ENCODE data around the gene SETBP1. TPM values are rescaled to one million over a fixed set of nuclear protein-coding genes. Genes with fewer than 3 reads are reported as not detected.

The SETBP1 gene
- total RNA-seq, 1 experiment from 2014 or later: 0.23 TPM

DNA sequence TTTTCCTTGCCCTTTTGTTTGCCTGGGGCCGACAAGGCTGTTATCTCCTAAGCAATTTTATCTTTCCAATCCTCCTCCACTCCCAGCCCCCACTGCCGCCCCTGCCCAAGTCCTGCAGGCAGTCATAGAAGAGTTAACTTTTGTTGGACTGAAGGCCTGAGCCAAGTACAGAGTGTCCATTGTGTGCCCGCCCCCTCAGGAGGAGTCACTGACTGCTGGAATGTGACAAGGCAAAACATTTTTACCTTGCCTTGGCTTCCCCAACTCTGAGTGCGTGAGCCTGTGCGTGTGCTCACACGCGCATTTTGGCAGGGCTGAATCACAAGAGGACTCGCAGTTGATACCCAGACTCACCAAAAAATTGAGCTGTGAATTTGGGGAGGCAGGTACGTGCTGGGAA lies 16.2 kb downstream of the SETBP1 start:
- no peaks in the 10 kb centered on the region for H3K9me3 ChIP-seq (ENCODE audit: control insufficient read depth, insufficient read depth, low read depth, low read length)
- no peaks in the 10 kb centered on the region for H3K36me3 ChIP-seq (ENCODE audit: control insufficient read depth, insufficient read depth, low read length)
- intact Hi-C loops (cut with micrococcal nuclease; ENCODE audit: unreplicated experiment): no loop called here
- BruUV-seq (replicated peaks): no TSS peak
- H3K4me3 ChIP-seq (ENCODE audit: low read depth in 2 of 2, low read length in 2 of 2): no peak overlapping the region
- H3K4me1 ChIP-seq (ENCODE audit: control insufficient read depth, insufficient read depth, low read length): no peaks in the 10 kb centered on the region
- DNase-seq (ENCODE audit: low read depth, low spot score): no peak
- no peak overlapping the region for H3K27ac ChIP-seq (ENCODE audit: low read length)
- no peak for TF ChIP-seq POLR2AphosphoS5 (IDR thresholded peaks at IDR 0.05; ENCODE audit: low read depth, low read length)
- TF ChIP-seq, protein P1, sequence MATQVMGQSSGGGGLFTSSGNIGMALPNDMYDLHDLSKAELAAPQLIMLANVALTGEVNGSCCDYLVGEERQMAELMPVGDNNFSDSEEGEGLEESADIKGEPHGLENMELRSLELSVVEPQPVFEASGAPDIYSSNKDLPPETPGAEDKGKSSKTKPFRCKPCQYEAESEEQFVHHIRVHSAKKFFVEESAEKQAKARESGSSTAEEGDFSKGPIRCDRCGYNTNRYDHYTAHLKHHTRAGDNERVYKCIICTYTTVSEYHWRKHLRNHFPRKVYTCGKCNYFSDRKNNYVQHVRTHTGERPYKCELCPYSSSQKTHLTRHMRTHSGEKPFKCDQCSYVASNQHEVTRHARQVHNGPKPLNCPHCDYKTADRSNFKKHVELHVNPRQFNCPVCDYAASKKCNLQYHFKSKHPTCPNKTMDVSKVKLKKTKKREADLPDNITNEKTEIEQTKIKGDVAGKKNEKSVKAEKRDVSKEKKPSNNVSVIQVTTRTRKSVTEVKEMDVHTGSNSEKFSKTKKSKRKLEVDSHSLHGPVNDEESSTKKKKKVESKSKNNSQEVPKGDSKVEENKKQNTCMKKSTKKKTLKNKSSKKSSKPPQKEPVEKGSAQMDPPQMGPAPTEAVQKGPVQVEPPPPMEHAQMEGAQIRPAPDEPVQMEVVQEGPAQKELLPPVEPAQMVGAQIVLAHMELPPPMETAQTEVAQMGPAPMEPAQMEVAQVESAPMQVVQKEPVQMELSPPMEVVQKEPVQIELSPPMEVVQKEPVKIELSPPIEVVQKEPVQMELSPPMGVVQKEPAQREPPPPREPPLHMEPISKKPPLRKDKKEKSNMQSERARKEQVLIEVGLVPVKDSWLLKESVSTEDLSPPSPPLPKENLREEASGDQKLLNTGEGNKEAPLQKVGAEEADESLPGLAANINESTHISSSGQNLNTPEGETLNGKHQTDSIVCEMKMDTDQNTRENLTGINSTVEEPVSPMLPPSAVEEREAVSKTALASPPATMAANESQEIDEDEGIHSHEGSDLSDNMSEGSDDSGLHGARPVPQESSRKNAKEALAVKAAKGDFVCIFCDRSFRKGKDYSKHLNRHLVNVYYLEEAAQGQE (IDR thresholded peaks at IDR 0.05; ENCODE audit: insufficient read depth in 1 of 2, low read depth in 2 of 2, low read length in 1 of 2): no peak
- TF ChIP-seq, protein P2, sequence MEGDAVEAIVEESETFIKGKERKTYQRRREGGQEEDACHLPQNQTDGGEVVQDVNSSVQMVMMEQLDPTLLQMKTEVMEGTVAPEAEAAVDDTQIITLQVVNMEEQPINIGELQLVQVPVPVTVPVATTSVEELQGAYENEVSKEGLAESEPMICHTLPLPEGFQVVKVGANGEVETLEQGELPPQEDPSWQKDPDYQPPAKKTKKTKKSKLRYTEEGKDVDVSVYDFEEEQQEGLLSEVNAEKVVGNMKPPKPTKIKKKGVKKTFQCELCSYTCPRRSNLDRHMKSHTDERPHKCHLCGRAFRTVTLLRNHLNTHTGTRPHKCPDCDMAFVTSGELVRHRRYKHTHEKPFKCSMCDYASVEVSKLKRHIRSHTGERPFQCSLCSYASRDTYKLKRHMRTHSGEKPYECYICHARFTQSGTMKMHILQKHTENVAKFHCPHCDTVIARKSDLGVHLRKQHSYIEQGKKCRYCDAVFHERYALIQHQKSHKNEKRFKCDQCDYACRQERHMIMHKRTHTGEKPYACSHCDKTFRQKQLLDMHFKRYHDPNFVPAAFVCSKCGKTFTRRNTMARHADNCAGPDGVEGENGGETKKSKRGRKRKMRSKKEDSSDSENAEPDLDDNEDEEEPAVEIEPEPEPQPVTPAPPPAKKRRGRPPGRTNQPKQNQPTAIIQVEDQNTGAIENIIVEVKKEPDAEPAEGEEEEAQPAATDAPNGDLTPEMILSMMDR (IDR thresholded peaks at IDR 0.05): no peak
- TF ChIP-seq SIN3A (IDR thresholded peaks at IDR 0.05; ENCODE audit: borderline replicate concordance, insufficient read depth, low read depth, low read length): no peak
- no peak for TF ChIP-seq TCF7L2 (IDR thresholded peaks at IDR 0.05; ENCODE audit: low read depth, low read length)
- ChIA-PET POLR2A (no interaction called here), CTCF (no interaction called here)
- ATAC-seq: no peak
- no peaks in the 10 kb centered on the region for H3K27me3 ChIP-seq (ENCODE audit: control insufficient read depth, insufficient read depth, low read length)
- in situ Hi-C loops (cut with HindIII; ENCODE audit: low pct_unique_long_range_greater_than_20kb, low sequenced_read_pairs): no loop called here

DNA sequence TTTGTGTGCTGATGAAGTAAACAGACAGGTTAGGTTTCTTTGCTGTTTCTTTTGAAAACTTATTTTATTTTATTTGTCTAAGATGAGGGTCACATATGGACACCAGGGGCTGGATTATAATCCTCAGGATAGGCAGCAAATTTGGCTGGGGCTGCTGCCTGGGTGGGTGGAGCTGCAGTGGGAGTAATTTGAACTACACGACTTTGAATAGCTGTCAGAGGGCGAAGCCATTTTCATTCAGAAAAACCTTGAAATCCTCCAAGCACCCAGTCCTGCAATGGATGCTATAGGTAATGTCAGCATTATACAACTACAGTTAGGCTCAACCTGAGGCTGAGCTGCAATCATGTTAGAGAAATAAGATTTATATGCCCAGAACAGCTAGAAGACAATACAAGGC lies 16.6 kb downstream of the SETBP1 start:
- H3K4me3 ChIP-seq (ENCODE audit: low read depth in 2 of 2, low read length in 2 of 2): no peak overlapping the region
- ChIA-PET POLR2A (no interaction called here), CTCF (no interaction called here)
- DNase-seq (ENCODE audit: low read depth, low spot score) (no peak), ATAC-seq (no peak)
- no TSS peak for BruUV-seq (replicated peaks)
- no peaks in the 10 kb centered on the region for H3K4me1 ChIP-seq (ENCODE audit: control insufficient read depth, insufficient read depth, low read length)
- H3K36me3 ChIP-seq (ENCODE audit: control insufficient read depth, insufficient read depth, low read length): no peaks in the 10 kb centered on the region
- TF ChIP-seq, protein P2 (IDR thresholded peaks at IDR 0.05): no peak
- TF ChIP-seq SIN3A (IDR thresholded peaks at IDR 0.05; ENCODE audit: borderline replicate concordance, insufficient read depth, low read depth, low read length) (no peak), TCF7L2 (IDR thresholded peaks at IDR 0.05; ENCODE audit: low read depth, low read length) (no peak), POLR2AphosphoS5 (IDR thresholded peaks at IDR 0.05; ENCODE audit: low read depth, low read length) (no peak)
- TF ChIP-seq, protein P1 (IDR thresholded peaks at IDR 0.05; ENCODE audit: insufficient read depth in 1 of 2, low read depth in 2 of 2, low read length in 1 of 2): no peak
- H3K27ac ChIP-seq (ENCODE audit: low read length): no peak overlapping the region
- in situ Hi-C loops (cut with HindIII; ENCODE audit: low pct_unique_long_range_greater_than_20kb, low sequenced_read_pairs): no loop called here
- intact Hi-C loops (cut with micrococcal nuclease; ENCODE audit: unreplicated experiment): no loop called here
- H3K27me3 ChIP-seq (ENCODE audit: control insufficient read depth, insufficient read depth, low read length): no peaks in the 10 kb centered on the region
- no peaks in the 10 kb centered on the region for H3K9me3 ChIP-seq (ENCODE audit: control insufficient read depth, insufficient read depth, low read depth, low read length)
